Natural killer cell (primary cell): ENCODE measurements around the gene GNB5. TPM values are rescaled to one million over a fixed set of nuclear protein-coding genes. Genes with fewer than 3 reads are reported as not detected.

Source experiments
- ATAC-seq, 3 donors: fragments of 150-1000 bp in 2 of 3; fragments of 200-7000 bp in 1 of 3; cut with Tn5 transposase; 1 replicate in 1 of 3; 2 replicates in 2 of 3; pipeline ENCODE4 v1.10.0; 2021; ENCODE audit warnings: mild to moderate bottlenecking in 2 of 3, moderate library complexity in 2 of 3
- DNase-seq, 2 donors: peaks; one replicate each; pipeline versions ENCODE4 v3.0.0 to v3.0.0-alpha.2; 2013 to 2021; ENCODE audit warnings: mixed read lengths in 1 of 2
- H3K27ac ChIP-seq: one replicate; pipeline ENCODE4 v1.5.1; 2013; ENCODE audit warnings: mild to moderate bottlenecking, low read length
- H3K27me3 ChIP-seq: one replicate; pipeline ENCODE4 v1.6.1; 2013; ENCODE audit warnings: low read length; ENCODE audit not compliant: control insufficient read depth, insufficient read depth
- H3K36me3 ChIP-seq: one replicate; pipeline ENCODE4 v1.6.1; 2013; ENCODE audit warnings: low read length; ENCODE audit not compliant: control insufficient read depth, insufficient read depth
- H3K4me1 ChIP-seq: one replicate; pipeline ENCODE4 v1.6.1; 2013; ENCODE audit warnings: low read length; ENCODE audit not compliant: control insufficient read depth, insufficient read depth
- H3K4me3 ChIP-seq: one replicate; pipeline ENCODE4 v1.5.1; 2013; ENCODE audit warnings: low read length
- H3K9me3 ChIP-seq: one replicate; pipeline ENCODE4 v1.6.1; 2013; ENCODE audit warnings: low read length; ENCODE audit not compliant: control insufficient read depth, insufficient read depth
- H3K27ac Mint-ChIP-seq, 2 donors: one replicate each; pipeline ENCODE4 v1.8.0; 2022; ENCODE audit warnings: mild to moderate bottlenecking in 2 of 2, mixed read lengths in 2 of 2, moderate library complexity in 1 of 2
- H3K27me3 Mint-ChIP-seq, 2 donors: one replicate each; pipeline ENCODE4 v1.8.0; 2022; ENCODE audit warnings: low read depth in 2 of 2, mixed read lengths in 2 of 2
- H3K36me3 Mint-ChIP-seq: one replicate; pipeline ENCODE4 v1.8.0; 2022; ENCODE audit warnings: mixed read lengths
- H3K4me1 Mint-ChIP-seq, 2 donors: one replicate each; pipeline ENCODE4 v1.8.0; 2022; ENCODE audit warnings: mixed read lengths in 2 of 2
- H3K4me3 Mint-ChIP-seq: one replicate; pipeline ENCODE4 v1.8.0; 2022; ENCODE audit warnings: mild to moderate bottlenecking, moderate library complexity, mixed read lengths
- H3K9me3 Mint-ChIP-seq, 2 donors: one replicate each; pipeline ENCODE4 v1.8.0; 2022; ENCODE audit warnings: mixed read lengths in 2 of 2
- WGBS: methylation state at CpG from one replicate; pipeline ENCODE4 v1.1.7; 2013; ENCODE audit warnings: missing lambda C conversion rate; ENCODE audit not compliant: insufficient coverage; 5-methylcytosine and 5-hydroxymethylcytosine counted together
- intact Hi-C: fragments of 100-400 bp; cut with micrococcal nuclease; formaldehyde crosslinking; loops from one replicate; pipeline ENCODE4 v1.14.2; 2022
- total RNA-seq, 4 donors: library from RNA; stranded (reverse); fragments of 120-200 nt in 1 of 4; gene quantifications; one replicate each; pipeline versions ENCODE4 v1.2.3 to v1.2.4, GENCODE V29; 2013 to 2022
- TF ChIP-seq, protein P1 (sequence below): fragments of 200-600 bp; IDR thresholded peaks from one replicate; pipeline ENCODE4 v1.8.0; 2022; ENCODE audit warnings: antibody characterized with exemption

Gene GNB5
- total RNA-seq, 3 donors from 2014 or later (not counting 1 experiment from before 2014, with no cell fraction given) = 22.5 to 31.3 (median 23.0) TPM

DNA sequence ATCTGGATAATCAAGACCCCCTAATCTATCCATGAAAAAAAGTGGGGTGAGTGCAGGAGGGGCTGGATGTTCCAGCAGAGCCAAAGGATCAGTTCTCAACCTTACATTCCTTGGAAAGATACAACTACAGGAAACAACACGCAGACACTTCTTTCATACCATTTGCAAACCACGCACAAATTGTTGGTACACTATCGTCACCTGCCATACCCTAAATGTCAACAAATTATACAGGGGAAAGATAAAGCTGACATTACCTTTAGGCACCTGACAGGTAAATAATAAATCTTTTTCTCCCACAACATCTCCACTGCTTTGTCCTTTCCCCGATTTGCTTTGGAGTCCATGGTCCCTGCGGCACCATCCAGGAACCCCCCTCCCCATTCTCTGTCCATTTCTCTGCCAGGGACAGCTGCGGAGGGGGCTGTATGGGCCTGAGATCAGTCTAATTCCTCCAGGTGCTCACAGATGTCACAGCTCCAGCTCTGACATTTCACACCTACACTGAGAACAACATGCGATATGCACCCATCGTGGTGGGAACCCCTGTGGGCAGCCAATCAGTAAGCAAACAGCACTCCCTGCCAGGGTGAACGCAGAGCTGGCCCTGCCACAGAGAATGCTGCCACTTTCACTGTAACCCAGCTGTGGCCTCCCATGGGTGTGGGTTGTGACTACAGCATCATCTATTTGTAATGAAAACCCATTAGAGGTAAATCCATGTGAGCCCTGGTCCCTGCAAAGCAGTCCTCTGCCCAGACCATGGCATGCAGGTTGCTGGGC is 41.0 kb downstream of the GNB5 start:
- Mint-ChIP-seq H3K9me3 (no peaks in the 10 kb centered on the region), H3K27ac (no peak overlapping the region), H3K4me1 (peaks cover 0 to 13% of the 10 kb centered on the region in 2 donors), H3K4me3 (no peak overlapping the region), H3K36me3 (no peaks in the 10 kb centered on the region), H3K27me3 (no peaks in the 10 kb centered on the region)
- Histone ChIP-seq H3K36me3 (peaks cover 37% of the 10 kb centered on the region), H3K4me1 (no peaks in the 10 kb centered on the region), H3K27me3 (no peaks in the 10 kb centered on the region), H3K9me3 (no peaks in the 10 kb centered on the region), H3K4me3 (no peak overlapping the region), H3K27ac (no peak overlapping the region)
- WGBS = 82% methylated on average over 9 of the region's 9 CpGs
- TF ChIP-seq, protein P1, sequence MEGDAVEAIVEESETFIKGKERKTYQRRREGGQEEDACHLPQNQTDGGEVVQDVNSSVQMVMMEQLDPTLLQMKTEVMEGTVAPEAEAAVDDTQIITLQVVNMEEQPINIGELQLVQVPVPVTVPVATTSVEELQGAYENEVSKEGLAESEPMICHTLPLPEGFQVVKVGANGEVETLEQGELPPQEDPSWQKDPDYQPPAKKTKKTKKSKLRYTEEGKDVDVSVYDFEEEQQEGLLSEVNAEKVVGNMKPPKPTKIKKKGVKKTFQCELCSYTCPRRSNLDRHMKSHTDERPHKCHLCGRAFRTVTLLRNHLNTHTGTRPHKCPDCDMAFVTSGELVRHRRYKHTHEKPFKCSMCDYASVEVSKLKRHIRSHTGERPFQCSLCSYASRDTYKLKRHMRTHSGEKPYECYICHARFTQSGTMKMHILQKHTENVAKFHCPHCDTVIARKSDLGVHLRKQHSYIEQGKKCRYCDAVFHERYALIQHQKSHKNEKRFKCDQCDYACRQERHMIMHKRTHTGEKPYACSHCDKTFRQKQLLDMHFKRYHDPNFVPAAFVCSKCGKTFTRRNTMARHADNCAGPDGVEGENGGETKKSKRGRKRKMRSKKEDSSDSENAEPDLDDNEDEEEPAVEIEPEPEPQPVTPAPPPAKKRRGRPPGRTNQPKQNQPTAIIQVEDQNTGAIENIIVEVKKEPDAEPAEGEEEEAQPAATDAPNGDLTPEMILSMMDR = no peak
- DNase-seq = no peak
- ATAC-seq = no peak
- intact Hi-C loops = no loop called here

DNA sequence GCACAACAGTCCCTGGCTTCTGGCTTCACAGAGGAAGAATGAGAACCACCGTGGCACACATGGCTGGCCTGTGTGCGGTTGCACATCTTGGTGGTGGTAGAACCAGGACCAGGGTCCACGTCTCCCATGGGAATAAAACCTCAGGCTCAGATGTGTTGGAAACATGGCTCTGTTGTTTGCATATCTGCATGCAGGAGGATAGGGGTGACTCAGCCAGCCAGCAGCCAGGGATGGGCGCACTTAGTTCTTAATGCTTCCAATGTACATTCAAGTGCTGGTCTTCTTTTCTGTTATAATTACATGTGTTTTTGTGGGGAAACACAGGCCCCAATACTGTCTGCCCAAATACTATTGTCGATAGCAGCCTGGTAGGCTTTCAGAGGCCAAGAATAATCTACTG is 42.8 kb downstream of the GNB5 start:
- H3K27me3 ChIP-seq = no peaks in the 10 kb centered on the region
- H3K9me3 ChIP-seq = no peaks in the 10 kb centered on the region
- no peak overlapping the region for H3K4me3 ChIP-seq
- TF ChIP-seq, protein P1 = no peak
- Mint-ChIP-seq H3K4me1 (no peaks in the 10 kb centered on the region), H3K27me3 (no peaks in the 10 kb centered on the region), H3K36me3 (no peaks in the 10 kb centered on the region), H3K27ac (no peak overlapping the region), H3K9me3 (no peaks in the 10 kb centered on the region), H3K4me3 (no peak overlapping the region)
- DNase-seq (no peak), ATAC-seq (no peak)
- no peak overlapping the region for H3K27ac ChIP-seq
- H3K4me1 ChIP-seq = no peaks in the 10 kb centered on the region
- intact Hi-C loops = no loop called here
- WGBS = 98% methylated on average over 5 of the region's 5 CpGs
- peaks cover 45% of the 10 kb centered on the region for H3K36me3 ChIP-seq

DNA sequence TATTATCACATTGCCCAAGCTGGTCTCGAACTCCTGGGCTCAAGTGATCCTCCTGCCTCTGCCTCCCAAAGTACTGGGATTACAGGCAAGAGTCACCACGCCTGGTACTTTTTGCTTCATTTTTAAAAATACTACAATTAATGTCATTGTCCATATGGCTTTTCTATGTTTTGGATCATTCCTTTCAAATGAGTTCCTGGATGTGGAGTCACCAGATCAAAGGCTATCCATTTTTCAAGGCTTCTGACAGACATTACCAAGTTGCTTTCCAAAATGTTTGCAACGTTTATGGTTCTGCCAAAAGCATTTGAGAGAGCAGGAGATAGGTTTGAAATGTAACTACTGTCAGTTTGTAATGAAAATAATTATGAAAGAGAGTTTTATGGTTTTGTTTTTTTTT is 44.4 kb downstream of the GNB5 start:
- Mint-ChIP-seq H3K36me3 (no peaks in the 10 kb centered on the region), H3K27me3 (no peaks in the 10 kb centered on the region), H3K4me3 (no peak overlapping the region), H3K9me3 (no peaks in the 10 kb centered on the region), H3K27ac (no peak overlapping the region), H3K4me1 (no peaks in the 10 kb centered on the region)
- no peaks in the 10 kb centered on the region for H3K9me3 ChIP-seq
- no peak for ATAC-seq
- H3K4me1 ChIP-seq = no peaks in the 10 kb centered on the region
- TF ChIP-seq, protein P1 = no peak
- H3K36me3 ChIP-seq = peaks cover 41% of the 10 kb centered on the region
- H3K27ac ChIP-seq = no peak overlapping the region
- no peak overlapping the region for H3K4me3 ChIP-seq
- intact Hi-C loops = no loop called here
- no peak for DNase-seq
- WGBS = 97% methylated on average over 3 of the region's 3 CpGs
- H3K27me3 ChIP-seq = no peaks in the 10 kb centered on the region

DNA sequence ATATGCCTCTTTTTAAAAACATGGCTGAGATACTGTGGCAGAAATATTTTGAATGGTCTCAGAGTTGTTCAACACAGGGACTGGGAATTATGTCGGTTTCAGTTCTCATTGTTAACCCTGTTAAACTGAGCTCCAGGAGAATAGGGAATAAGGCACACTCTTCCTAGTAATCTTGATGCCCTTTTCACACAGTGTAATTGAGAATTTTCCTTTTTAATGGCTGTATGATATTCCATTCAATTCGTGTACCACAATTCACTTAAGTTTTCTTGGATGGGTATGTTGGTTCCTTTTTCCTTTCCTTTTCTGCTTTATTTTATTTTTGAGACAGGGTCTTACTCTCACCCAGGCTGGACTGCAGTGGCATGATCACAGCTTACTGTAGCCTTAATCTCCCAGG is 44.9 kb downstream of the GNB5 start:
- Mint-ChIP-seq H3K9me3 (no peaks in the 10 kb centered on the region), H3K27ac (no peak overlapping the region), H3K27me3 (no peaks in the 10 kb centered on the region), H3K4me3 (no peak overlapping the region), H3K4me1 (no peaks in the 10 kb centered on the region), H3K36me3 (no peaks in the 10 kb centered on the region)
- DNase-seq (no peak), ATAC-seq (no peak)
- Histone ChIP-seq H3K4me3 (no peak overlapping the region), H3K27ac (no peak overlapping the region), H3K4me1 (no peaks in the 10 kb centered on the region), H3K9me3 (no peaks in the 10 kb centered on the region), H3K27me3 (no peaks in the 10 kb centered on the region), H3K36me3 (peaks cover 37% of the 10 kb centered on the region)
- intact Hi-C loops = no loop called here
- TF ChIP-seq, protein P1 = no peak
- WGBS = 100% methylated on average over 1 of the region's 2 CpGs
